Loucy (cell line): ENCODE results near the gene KIF2A.

Source experiments
- EZH2phosphoT487 ChIP-seq: fragments of 200-600 bp; IDR thresholded peaks from 2 replicates; pipeline ENCODE4 v1.6.1; 2018; ENCODE audit warnings: antibody characterized with exemption, mild to moderate bottlenecking, moderate library complexity, borderline replicate concordance
- TF ChIP-seq, protein P1 (sequence below): fragments of 200-600 bp; sonication (generic); conservative IDR thresholded peaks from 2 replicates; pipeline ENCODE4 v1.5.1; 2014; ENCODE audit warnings: mild to moderate bottlenecking, antibody characterized with exemption, low read length

DNA sequence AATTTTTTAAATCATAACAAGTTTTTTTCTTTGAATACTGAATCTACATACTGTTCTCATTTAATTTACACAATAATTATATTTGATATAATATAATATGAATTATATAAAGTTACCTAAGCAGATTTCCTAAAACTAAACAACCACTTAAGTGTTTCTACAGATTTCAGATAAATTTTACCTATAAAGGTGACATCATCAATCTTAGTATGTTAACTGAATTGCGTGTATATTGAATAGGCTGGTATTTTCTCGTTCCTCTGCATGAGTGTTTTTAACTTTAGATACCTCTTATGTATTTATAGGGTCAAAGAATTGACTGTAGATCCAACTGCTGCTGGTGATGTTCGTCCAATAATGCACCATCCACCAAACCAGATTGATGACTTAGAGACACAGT, 67.4 kb downstream of the KIF2A start:
- TF ChIP-seq, protein P1, sequence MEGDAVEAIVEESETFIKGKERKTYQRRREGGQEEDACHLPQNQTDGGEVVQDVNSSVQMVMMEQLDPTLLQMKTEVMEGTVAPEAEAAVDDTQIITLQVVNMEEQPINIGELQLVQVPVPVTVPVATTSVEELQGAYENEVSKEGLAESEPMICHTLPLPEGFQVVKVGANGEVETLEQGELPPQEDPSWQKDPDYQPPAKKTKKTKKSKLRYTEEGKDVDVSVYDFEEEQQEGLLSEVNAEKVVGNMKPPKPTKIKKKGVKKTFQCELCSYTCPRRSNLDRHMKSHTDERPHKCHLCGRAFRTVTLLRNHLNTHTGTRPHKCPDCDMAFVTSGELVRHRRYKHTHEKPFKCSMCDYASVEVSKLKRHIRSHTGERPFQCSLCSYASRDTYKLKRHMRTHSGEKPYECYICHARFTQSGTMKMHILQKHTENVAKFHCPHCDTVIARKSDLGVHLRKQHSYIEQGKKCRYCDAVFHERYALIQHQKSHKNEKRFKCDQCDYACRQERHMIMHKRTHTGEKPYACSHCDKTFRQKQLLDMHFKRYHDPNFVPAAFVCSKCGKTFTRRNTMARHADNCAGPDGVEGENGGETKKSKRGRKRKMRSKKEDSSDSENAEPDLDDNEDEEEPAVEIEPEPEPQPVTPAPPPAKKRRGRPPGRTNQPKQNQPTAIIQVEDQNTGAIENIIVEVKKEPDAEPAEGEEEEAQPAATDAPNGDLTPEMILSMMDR, result no peak
- TF ChIP-seq EZH2phosphoT487, result no peak
